ENCODE measurements around the gene TNS3.
"Not testable (repeated sequence)": the region's sequence is repeated elsewhere in the genome, so short reads cannot be mapped to it uniquely, and the experiment has no call there.

The TNS3 gene

GRCh38 chr7:47472444-47473157, 109.3 kb downstream of the TNS3 start:
- DNase-seq (ENCODE audit: low spot score) = no peak

- DNase-seq (ENCODE audit: low spot score) = no peak
Observed at GRCh38 chr7:47471831-47472230, 110.1 kb downstream of the TNS3 start.

GRCh38 chr7:47471358-47471703, 110.6 kb downstream of the TNS3 start:
- no peak for DNase-seq (ENCODE audit: low spot score)

DNA sequence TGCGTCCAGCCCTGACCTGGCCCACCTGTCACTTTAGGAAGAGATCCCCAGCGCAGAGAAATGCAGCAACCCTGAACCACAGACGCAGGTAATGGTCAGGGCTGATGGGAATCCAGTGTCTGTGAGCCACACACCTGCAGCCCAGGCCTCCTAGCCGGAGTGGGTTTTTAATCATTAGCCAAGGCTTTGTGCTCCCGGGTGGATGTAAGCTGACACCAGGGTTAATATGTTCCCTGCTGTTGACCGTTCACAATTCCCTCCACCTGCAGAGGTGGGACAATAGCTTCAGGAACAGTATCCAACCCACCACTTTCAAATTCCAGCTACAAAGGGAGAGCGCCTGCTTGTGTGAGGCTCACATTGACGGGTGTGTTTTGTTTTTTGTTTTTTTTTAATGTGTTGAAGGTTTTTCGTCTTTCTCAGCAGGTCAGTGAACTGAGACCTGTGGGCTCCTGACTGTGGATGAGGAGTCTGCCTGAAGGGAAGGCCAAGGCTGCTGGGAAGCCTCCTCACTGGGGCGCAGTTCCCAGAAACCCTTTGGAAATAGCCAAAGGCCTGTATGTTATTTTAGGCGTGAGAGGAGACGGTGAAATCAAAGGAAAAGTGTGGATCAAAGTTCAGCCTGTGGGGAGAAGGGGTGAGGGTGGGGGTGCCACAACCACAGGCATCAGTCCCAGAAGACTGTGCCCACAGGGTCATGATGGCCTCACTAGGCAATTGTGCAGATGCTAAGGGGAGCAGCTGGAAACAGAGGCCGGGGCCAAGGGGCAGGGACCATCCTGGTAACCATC, 111.1 kb downstream of the TNS3 start:
- no peak for DNase-seq (ENCODE audit: low spot score)

DNA sequence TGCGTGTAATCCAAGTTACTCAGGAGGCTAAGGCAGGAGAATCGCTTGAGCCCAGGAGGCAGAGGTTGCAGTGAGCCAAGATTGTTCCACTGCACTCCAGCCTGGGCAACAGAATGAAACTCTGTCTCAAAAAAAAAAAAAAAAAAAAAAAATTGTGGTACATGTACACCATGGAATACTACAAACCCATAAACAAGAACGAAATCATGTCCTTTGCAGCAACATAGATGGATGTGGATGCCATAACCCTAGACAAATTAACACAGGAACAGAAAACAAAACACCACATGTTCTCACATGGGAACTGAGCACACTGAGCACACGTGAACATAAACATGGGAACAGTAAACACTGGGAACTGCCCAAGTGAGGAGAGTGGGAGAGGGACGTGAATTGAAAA, 112.1 kb downstream of the TNS3 start:
- not testable (repeated sequence) for DNase-seq (ENCODE audit: low spot score)

DNA sequence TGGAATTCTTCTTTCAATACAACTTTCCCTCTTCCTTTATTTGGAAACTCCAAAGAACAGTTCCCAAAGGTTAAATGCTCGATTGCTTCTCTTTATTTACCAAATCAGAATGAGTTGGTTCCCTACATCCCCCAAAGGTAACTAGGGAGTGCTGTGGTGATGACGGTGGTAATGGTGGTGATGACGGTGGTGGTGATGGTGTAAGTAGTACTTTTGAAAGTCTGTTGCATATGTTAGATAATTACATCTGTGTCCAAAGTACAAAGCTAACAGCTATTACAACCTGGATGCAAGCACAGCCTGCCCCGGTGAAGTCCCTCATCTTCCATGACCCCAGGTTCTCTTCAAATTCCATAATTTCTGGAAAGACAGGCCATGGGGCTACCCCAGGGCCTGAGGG, 115.1 kb downstream of the TNS3 start:
- DNase-seq (ENCODE audit: low spot score) = no peak

GRCh38 chr7:47465191-47465590, 116.7 kb downstream of the TNS3 start:
- DNase-seq (ENCODE audit: low spot score) = no peak

- no peak for DNase-seq (ENCODE audit: low spot score)
Observed at GRCh38 chr7:47464266-47464665, 117.6 kb downstream of the TNS3 start.

DNA sequence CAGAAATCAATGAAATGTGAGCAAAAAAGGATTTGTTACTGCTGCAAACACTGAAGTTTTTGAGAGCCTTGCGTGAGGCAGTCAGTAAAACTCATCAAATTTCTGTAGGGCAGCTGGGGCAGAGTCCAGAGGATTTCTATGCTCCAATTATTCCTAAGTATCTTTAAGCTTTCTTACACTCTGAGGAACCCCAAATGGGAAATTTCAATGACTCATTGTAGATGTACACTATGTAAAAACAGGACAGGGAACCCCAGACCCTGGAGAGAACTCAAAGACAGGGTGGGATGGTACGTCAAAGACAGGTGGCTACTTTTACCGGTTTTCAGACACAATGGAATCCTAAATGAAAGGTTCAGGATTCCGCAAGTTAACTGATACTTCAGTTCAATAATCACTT, 120.2 kb downstream of the TNS3 start:
- no peak for DNase-seq (ENCODE audit: low spot score)

GRCh38 chr7:47461161-47461560, 120.8 kb downstream of the TNS3 start:
- peak; percentile 66 for DNase-seq (ENCODE audit: low spot score)

- no peak for DNase-seq (ENCODE audit: low spot score)
Observed at GRCh38 chr7:47460251-47460989, 121.5 kb downstream of the TNS3 start.

DNA sequence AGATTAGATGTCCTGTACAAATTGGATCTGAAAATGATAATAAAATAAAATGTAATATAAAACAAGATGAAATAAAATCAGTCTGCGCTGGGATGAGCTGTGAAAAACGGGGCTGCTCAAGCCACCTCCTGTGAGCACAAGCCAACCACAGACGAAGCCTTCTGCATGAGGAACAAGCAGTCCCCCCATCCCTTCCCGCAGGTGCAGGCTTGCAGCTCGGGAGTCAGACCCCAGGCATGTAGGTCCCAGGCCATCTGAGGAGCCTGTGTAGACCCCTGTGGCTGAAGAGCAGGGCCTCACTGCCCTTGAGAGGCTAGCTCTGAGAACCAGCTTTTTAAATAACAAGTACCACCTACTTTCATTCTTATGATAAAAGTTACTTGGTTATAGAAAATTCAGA, 123.4 kb downstream of the TNS3 start:
- no peak for DNase-seq (ENCODE audit: low spot score)

GRCh38 chr7:47458057-47458456, 123.9 kb downstream of the TNS3 start:
- peak; percentile 93 for DNase-seq (ENCODE audit: low spot score)

DNA sequence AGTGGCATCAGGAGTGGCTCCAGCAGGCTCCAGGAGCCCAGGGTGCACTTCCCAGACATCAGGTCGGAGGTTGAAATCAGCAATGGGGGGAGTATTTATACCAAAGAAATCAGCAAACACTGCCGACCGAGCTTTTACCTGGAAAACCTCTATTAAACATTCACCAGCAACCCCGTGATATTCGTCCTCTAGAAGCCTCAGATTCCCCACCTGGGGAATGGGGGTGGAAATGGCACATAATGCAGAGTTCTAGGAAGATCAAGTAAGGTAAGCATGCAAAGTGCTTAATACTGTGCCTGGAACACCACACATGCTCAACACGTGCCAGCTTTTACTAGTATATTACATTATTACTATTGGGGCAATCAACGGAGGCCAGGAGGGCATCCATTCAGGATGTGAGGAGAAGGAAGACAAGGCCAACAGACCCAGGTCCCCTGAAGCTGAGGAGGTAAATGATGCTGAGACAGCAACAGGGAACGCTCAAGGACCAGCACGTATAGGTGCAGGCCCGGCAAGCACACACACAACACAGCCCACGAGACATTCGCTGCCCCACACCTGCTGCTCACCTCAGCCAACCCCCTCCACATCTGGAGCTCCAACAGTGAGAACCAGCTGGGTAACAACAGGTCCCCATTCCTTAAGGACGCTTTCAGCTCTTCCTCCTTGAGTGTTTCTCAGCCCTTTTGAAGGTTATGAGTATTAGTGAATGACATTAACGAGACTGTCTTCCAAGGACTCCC, 125.5 kb downstream of the TNS3 start:
- DNase-seq (ENCODE audit: low spot score) = no peak

DNA sequence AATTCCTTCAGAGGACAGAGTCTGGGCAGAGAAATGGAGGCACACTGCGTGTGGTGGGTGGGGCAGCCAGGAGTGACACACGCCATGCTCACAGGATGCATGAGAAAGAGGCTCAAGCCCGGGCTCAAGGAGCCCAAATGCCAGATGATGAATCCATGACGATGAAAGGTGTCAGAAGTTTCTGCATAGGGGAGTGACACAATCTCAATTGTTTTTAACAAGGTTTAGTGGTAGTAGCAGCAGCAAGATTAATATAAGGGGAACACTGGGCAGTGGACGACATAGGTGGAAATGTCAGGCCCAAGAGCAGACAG, 126.1 kb downstream of the TNS3 start:
- DNase-seq (ENCODE audit: low spot score) = no peak

GRCh38 chr7:47454974-47455871, 126.7 kb downstream of the TNS3 start:
- DNase-seq (ENCODE audit: low spot score) = no peak

DNA sequence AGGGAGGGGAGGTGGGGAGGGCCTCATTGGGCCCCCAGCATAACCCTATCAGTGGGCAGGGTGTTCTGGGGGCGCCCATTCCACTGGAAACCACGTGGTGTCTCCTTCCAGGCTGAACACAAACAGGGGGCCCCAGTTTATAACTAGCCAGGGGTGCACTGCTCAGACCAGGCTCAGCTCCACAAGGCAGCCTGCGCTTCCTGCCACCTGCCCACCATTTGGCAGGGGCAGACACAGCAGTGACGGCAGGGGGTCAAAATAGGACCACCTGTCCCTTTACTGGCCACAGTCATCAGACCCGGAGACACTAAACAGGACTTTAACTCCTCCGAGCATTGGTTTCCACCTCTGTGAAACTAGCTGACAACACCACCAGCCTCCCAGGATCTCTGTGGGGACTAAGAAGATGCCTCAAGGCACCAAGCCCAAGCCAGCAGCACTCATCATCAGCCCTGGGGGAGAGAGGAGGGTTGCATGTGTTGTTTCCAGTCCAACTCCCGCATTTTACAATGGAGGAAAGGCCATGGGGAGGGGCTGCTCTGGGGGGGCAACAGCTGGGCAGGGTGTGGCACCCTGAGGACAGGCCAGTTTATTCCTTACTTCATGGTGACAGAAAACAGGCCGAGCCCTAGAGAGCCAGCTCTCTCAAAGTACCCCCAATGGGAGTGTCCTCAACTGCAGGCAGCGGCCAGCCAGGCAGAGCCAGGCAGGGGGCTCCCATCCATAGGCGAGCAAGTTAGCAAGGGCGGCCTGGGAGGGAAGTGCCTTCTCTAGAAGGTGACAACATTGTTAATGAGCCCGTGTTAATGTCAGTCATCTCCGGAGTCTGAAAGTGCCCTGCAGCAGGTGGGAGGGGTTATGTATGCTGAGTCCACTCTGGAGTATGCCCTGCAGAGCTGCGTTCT, 127.6 kb downstream of the TNS3 start:
- peak; percentile 40 for DNase-seq (ENCODE audit: low spot score)

DNA sequence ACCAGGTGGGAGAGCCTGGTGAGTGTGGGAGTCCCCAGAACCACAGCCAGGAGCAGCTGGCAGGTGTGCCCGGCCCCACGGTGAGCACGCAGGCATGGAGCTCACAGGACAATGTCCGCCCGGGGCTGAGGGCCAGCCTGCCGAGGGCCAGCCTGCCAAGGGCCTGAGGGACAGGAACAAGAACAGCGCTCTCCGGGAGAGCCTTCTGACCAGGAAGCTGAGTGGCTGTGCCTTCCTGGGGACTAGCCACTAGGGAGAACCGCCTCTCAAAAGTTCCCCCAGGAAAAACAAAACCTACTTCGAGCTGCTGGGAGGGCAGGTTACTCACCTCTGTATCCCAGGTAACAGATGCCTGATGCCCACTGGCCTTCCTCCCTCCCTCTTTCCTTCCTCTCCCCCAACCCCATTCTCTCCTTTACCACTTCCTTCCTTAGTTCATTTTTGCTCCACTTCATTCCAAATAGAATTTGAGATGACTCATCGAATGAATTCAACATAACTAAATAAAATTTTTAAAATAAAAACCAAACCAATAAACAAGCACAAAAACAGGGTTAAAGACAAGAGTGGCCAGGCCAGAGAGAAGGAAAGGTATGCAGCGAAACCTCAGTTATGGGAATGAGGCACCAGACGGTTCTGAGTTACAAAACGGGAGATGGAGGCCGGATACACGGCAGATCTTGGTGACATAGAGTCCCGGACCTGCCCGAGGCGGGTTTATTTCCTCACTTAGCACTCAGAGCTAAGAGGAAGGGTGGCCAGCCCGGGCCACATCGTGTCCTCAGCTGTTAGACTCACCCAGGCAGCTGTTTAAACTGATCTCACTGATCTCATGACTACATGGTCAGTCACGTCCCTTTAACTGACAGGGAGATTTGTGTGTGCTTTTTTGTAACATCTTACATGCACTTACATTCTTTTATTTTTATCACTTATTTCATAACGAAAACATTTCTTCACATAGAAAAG, 128.5 kb downstream of the TNS3 start:
- DNase-seq (ENCODE audit: low spot score) = peak; percentile 85

DNA sequence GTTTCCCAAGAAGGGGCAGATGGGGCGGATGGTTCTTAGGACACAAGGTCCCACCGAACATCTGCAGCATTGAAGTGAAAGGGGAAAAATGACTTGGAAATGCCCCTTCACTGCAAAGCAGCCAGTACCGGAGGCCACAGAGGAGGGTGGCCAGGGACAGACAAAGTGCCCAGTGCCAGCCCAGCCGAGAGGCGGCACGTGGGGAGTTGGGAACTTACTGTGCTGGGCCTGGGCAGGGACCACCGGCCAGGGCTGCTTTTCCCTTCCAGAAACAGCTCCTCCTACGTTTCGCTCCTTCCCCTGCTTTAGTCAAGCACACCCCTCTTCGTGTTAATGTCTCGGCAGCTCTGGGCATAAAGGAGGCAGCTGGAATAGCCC, 129.2 kb downstream of the TNS3 start:
- DNase-seq (ENCODE audit: low spot score) = no peak
